ENCODE measurements around the gene USP3.
"Not testable (repeated sequence)": the region's sequence is repeated elsewhere in the genome, so short reads cannot be mapped to it uniquely, and the experiment has no call there.

DNA sequence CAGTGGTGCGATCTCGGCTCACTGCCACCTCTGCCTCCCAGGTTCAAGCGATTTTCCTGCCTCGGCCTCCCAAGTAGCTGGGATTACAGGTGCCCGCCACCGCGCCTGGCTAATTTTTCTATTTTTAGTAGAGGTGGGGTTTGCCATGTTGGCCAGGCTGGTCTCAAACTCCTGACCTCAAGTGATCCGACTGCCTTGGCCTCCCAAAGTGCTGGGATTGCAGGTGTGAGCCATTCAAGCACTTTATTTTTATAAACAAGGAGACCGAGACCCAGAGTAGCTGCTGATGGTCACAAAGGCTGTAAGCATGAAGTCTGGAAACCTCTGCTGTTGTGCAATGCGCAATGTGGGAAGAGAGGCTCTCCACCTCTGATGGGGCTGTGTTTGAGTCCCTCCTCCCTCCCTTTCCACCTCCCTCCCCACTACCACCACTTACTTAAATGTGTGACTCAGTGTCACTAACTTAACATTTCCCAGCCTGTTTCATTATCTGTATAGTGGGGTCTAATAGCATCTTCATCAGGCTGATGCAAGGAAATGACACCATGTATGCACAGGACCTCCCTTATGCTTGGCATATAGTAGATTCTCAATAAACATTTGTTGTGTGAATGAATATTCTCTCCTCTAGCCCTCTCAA lies 16.5 kb upstream of the USP3 start:
- TF ChIP-seq, protein P1, sequence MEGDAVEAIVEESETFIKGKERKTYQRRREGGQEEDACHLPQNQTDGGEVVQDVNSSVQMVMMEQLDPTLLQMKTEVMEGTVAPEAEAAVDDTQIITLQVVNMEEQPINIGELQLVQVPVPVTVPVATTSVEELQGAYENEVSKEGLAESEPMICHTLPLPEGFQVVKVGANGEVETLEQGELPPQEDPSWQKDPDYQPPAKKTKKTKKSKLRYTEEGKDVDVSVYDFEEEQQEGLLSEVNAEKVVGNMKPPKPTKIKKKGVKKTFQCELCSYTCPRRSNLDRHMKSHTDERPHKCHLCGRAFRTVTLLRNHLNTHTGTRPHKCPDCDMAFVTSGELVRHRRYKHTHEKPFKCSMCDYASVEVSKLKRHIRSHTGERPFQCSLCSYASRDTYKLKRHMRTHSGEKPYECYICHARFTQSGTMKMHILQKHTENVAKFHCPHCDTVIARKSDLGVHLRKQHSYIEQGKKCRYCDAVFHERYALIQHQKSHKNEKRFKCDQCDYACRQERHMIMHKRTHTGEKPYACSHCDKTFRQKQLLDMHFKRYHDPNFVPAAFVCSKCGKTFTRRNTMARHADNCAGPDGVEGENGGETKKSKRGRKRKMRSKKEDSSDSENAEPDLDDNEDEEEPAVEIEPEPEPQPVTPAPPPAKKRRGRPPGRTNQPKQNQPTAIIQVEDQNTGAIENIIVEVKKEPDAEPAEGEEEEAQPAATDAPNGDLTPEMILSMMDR (IDR thresholded peaks at IDR 0.05) = not testable (repeated sequence)
- TF ChIP-seq POLR2A (IDR thresholded peaks at IDR 0.05) = not testable (repeated sequence)

Data from esophagus squamous epithelium (tissue), 4 donors.